Jurkat, Clone E6-1 (cell line): ENCODE data around the gene SPEN.

ENCODE experiments used
- DNase-seq: peaks from one replicate; pipeline ENCODE4 v3.0.0-alpha.2; 2011; ENCODE audit warnings: low read depth, low spot score
- H3K4me3 ChIP-seq: 2 replicates; pipeline ENCODE4 v1.5.1; 2011; ENCODE audit warnings: mild to moderate bottlenecking, low read length, control low read depth, moderate library complexity

Gene SPEN

DNA sequence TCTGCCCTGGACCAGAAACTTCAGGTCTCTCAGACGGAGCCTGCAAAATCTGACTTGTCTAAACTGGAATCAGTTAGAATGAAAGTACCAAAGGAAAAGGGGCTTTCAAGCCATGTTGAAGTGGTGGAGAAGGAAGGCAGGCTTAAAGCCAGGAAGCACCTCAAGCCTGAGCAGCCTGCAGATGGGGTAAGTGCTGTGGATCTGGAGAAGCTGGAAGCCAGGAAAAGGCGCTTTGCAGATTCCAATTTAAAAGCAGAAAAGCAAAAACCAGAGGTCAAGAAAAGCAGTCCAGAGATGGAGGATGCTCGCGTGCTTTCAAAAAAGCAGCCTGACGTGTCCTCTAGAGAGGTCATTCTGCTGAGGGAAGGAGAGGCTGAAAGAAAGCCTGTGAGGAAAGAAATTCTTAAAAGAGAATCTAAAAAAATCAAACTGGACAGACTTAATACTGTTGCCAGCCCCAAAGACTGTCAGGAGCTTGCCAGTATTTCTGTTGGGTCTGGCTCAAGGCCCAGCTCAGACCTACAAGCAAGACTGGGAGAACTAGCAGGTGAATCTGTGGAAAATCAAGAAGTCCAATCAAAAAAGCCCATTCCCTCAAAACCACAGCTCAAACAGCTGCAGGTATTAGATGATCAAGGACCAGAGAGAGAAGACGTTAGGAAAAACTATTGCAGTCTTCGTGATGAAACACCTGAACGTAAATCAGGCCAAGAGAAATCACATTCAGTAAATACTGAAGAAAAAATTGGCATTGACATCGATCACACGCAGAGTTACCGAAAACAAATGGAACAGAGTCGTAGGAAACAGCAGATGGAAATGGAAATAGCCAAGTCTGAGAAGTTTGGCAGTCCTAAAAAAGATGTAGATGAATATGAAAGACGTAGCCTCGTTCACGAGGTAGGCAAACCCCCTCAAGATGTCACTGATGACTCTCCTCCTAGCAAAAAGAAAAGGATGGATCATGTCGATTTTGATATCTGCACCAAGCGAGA, 81.8 kb downstream of the SPEN start:
- no peak for DNase-seq
- H3K4me3 ChIP-seq = no peak overlapping the region

- H3K4me3 ChIP-seq = no peak overlapping the region
- DNase-seq = no peak
These were observed 83.9 kb downstream of the SPEN start for GRCh38 chr1:15931401-15931800.

GRCh38 chr1:15931884-15932283, 84.4 kb downstream of the SPEN start:
- no peak for DNase-seq
- H3K4me3 ChIP-seq = no peak overlapping the region

DNA sequence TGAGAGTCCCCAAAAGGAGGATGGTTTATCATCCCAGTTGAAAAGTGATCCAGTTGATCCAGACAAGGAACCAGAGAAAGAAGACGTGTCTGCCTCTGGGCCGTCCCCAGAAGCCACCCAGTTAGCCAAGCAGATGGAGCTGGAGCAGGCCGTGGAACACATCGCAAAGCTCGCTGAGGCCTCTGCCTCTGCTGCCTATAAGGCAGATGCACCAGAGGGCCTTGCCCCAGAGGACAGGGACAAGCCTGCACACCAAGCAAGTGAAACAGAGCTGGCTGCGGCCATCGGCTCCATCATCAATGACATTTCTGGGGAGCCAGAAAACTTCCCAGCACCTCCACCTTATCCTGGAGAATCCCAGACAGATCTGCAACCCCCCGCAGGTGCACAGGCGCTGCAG, 85.1 kb downstream of the SPEN start:
- no peak for DNase-seq
- no peak overlapping the region for H3K4me3 ChIP-seq

- H3K4me3 ChIP-seq = no peak overlapping the region
- DNase-seq = no peak
These were observed 86.2 kb downstream of the SPEN start for GRCh38 chr1:15933684-15934083.

- H3K4me3 ChIP-seq = no peak overlapping the region
- DNase-seq = no peak
These were observed 86.9 kb downstream of the SPEN start for GRCh38 chr1:15934211-15935055.

- H3K4me3 ChIP-seq = no peak overlapping the region
- DNase-seq = no peak
These were observed 87.8 kb downstream of the SPEN start for GRCh38 chr1:15935056-15935950.

GRCh38 chr1:15936025-15936424, 88.5 kb downstream of the SPEN start:
- no peak overlapping the region for H3K4me3 ChIP-seq
- no peak for DNase-seq

- no peak overlapping the region for H3K4me3 ChIP-seq
- no peak for DNase-seq
These were observed 89.6 kb downstream of the SPEN start for GRCh38 chr1:15937146-15937545.

DNA sequence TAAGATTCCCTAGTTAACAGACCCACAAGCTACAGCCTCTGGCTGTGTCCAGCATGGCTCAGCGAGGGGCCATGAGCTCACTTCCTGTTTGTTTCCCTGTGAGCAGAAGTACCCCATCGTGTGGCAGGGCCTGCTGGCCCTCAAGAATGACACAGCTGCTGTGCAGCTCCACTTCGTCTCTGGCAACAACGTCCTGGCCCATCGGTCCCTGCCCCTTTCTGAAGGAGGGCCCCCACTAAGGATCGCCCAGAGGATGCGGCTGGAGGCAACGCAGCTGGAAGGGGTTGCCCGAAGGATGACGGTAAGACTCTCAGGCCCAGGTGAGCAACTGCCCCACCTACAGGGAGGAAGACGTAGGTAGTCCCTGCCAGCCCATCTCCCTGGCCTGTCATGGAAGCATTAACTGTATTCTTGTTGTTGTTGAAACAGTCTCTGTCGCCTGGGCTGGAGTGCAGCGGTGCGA, 90.2 kb downstream of the SPEN start:
- DNase-seq = no peak
- H3K4me3 ChIP-seq = no peak overlapping the region

- no peak for DNase-seq
- H3K4me3 ChIP-seq = no peak overlapping the region
These were observed 91.2 kb downstream of the SPEN start for GRCh38 chr1:15938628-15939161.

- H3K4me3 ChIP-seq = no peak overlapping the region
- DNase-seq = no peak
These were observed 91.9 kb downstream of the SPEN start for GRCh38 chr1:15939181-15940109.

- DNase-seq = no peak
- no peak overlapping the region for H3K4me3 ChIP-seq
These were observed 92.9 kb downstream of the SPEN start for GRCh38 chr1:15940110-15941043.

- DNase-seq = no peak
- H3K4me3 ChIP-seq = no peak overlapping the region
These were observed 93.7 kb downstream of the SPEN start for GRCh38 chr1:15941044-15941840.

DNA sequence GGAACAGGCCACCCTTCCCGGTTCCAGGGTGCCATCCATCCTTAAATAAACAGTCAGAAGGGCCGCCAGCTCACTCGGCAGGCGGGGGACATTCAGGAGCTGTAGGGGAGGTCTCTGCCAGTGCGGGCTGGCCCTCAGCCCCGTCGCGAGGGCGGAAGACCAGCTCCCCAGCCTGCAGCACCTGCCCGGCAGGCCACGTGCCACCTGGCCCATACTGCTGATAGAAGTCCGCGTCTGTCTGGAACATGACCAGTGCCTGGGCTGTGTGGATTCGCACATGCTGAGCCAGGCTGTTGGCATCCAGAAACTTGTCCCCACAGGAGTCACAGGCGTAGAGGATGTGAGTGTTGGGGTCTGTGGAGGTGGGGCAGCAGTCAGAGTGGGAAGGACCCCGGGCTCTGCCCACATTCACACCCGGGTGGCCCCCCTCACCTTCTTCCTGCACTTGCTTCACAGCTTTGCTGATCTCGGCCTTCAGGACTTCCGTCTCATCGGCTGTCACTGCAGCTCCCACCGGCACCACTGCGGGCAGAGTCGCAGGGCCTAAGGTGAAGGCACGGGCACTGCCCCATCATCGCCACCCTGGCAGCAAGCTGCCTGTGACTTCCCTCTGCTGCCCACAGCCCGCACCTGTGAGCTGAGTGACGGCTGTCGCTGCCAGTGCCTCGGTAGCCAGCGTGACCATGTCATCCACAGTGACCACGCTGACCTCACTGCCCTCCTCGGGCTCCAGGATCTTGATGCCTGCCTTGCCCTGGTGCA, 94.6 kb downstream of the SPEN start:
- no peak overlapping the region for H3K4me3 ChIP-seq
- no peak for DNase-seq
